ENCODE measurements around the gene ZNF24.
A peak's percentile ranks its signal among the peaks of the same experiment; 100 is the strongest.

ZNF24 gene

GRCh38 chr18:35374708-35375107, 30.5 kb upstream of the ZNF24 start:
- Mint-ChIP-seq H3K9me3 (no peaks in the 10 kb centered on the region), H3K4me1 (ENCODE audit: low read depth) (peaks cover 11% of the 10 kb centered on the region), H3K36me3 (ENCODE audit: low read depth) (no peaks in the 10 kb centered on the region), H3K4me3 (no peak overlapping the region), H3K27me3 (ENCODE audit: low read depth) (peaks cover 20% of the 10 kb centered on the region), H3K27ac (no peak overlapping the region)
- no peak for DNase-seq (ENCODE audit: low spot score)

- no peak for DNase-seq (ENCODE audit: low spot score)
- H3K4me1 Mint-ChIP-seq (ENCODE audit: low read depth), result peaks cover 8% of the 10 kb centered on the region
- H3K27me3 Mint-ChIP-seq (ENCODE audit: low read depth), result no peaks in the 10 kb centered on the region
- H3K4me3 Mint-ChIP-seq, result no peak overlapping the region
- no peak overlapping the region for H3K27ac Mint-ChIP-seq
- no peaks in the 10 kb centered on the region for H3K36me3 Mint-ChIP-seq (ENCODE audit: low read depth)
- H3K9me3 Mint-ChIP-seq, result no peaks in the 10 kb centered on the region
Observed at GRCh38 chr18:35371412-35372195, 27.4 kb upstream of the ZNF24 start.

- peaks cover 1% of the 10 kb centered on the region for H3K4me1 Mint-ChIP-seq (ENCODE audit: low read depth)
- no peak for DNase-seq (ENCODE audit: low spot score)
- H3K27me3 Mint-ChIP-seq (ENCODE audit: low read depth), result peaks cover 2% of the 10 kb centered on the region
- no peaks in the 10 kb centered on the region for H3K36me3 Mint-ChIP-seq (ENCODE audit: low read depth)
- no peaks in the 10 kb centered on the region for H3K9me3 Mint-ChIP-seq
- H3K27ac Mint-ChIP-seq, result no peak overlapping the region
- no peak overlapping the region for H3K4me3 Mint-ChIP-seq
Observed at GRCh38 chr18:35369126-35369525, 24.9 kb upstream of the ZNF24 start.

- Mint-ChIP-seq H3K4me1 (ENCODE audit: low read depth) (peaks cover 1% of the 10 kb centered on the region), H3K27ac (no peak overlapping the region), H3K27me3 (ENCODE audit: low read depth) (peaks cover 4% of the 10 kb centered on the region), H3K9me3 (no peaks in the 10 kb centered on the region), H3K36me3 (ENCODE audit: low read depth) (no peaks in the 10 kb centered on the region), H3K4me3 (no peak overlapping the region)
- no peak for DNase-seq (ENCODE audit: low spot score)
Observed at GRCh38 chr18:35368595-35368994, 24.4 kb upstream of the ZNF24 start.

GRCh38 chr18:35362531-35362930, 18.3 kb upstream of the ZNF24 start:
- no peak overlapping the region for H3K27ac Mint-ChIP-seq
- H3K4me3 Mint-ChIP-seq, result no peak overlapping the region
- H3K27me3 Mint-ChIP-seq (ENCODE audit: low read depth), result peaks cover 9% of the 10 kb centered on the region
- H3K4me1 Mint-ChIP-seq (ENCODE audit: low read depth), result no peaks in the 10 kb centered on the region
- no peak for DNase-seq (ENCODE audit: low spot score)
- H3K36me3 Mint-ChIP-seq (ENCODE audit: low read depth), result no peaks in the 10 kb centered on the region
- no peaks in the 10 kb centered on the region for H3K9me3 Mint-ChIP-seq

GRCh38 chr18:35361570-35362321, 17.5 kb upstream of the ZNF24 start:
- Mint-ChIP-seq H3K36me3 (ENCODE audit: low read depth) (no peaks in the 10 kb centered on the region), H3K27me3 (ENCODE audit: low read depth) (peaks cover 9% of the 10 kb centered on the region), H3K4me3 (no peak overlapping the region), H3K27ac (no peak overlapping the region), H3K4me1 (ENCODE audit: low read depth) (no peaks in the 10 kb centered on the region), H3K9me3 (no peaks in the 10 kb centered on the region)
- no peak for DNase-seq (ENCODE audit: low spot score)

GRCh38 chr18:35355140-35355618, 11.0 kb upstream of the ZNF24 start:
- Mint-ChIP-seq H3K27me3 (ENCODE audit: low read depth) (no peaks in the 10 kb centered on the region), H3K4me3 (no peak overlapping the region), H3K36me3 (ENCODE audit: low read depth) (peaks cover 3% of the 10 kb centered on the region), H3K9me3 (peaks cover 16% of the 10 kb centered on the region), H3K4me1 (ENCODE audit: low read depth) (peaks cover 2% of the 10 kb centered on the region), H3K27ac (no peak overlapping the region)
- DNase-seq (ENCODE audit: low spot score), result peak; percentile 44

- Mint-ChIP-seq H3K4me1 (ENCODE audit: low read depth) (peaks cover 2% of the 10 kb centered on the region), H3K27me3 (ENCODE audit: low read depth) (peaks cover 4% of the 10 kb centered on the region)
Observed at GRCh38 chr18:35352778-35353177, 8.6 kb upstream of the ZNF24 start.

GRCh38 chr18:35352283-35352682, 8.1 kb upstream of the ZNF24 start:
- Mint-ChIP-seq H3K9me3 (peaks cover 16% of the 10 kb centered on the region), H3K4me3 (no peak overlapping the region), H3K27ac (no peak overlapping the region), H3K36me3 (ENCODE audit: low read depth) (peaks cover 3% of the 10 kb centered on the region), H3K4me1 (ENCODE audit: low read depth) (peaks cover 2% of the 10 kb centered on the region), H3K27me3 (ENCODE audit: low read depth) (peaks cover 4% of the 10 kb centered on the region)
- no peak for DNase-seq (ENCODE audit: low spot score)

More at GRCh38 chr18:35352778-35353177, 8.6 kb upstream of the ZNF24 start:
- no peak overlapping the region for H3K4me3 Mint-ChIP-seq
- H3K27ac Mint-ChIP-seq, result no peak overlapping the region
- DNase-seq (ENCODE audit: low spot score), result no peak
- H3K36me3 Mint-ChIP-seq (ENCODE audit: low read depth), result peaks cover 3% of the 10 kb centered on the region
- H3K9me3 Mint-ChIP-seq, result peaks cover 16% of the 10 kb centered on the region

GRCh38 chr18:35348001-35348400, 3.8 kb upstream of the ZNF24 start:
- peaks cover 13% of the 10 kb centered on the region for H3K4me1 Mint-ChIP-seq (ENCODE audit: low read depth)
- peaks cover 13% of the 10 kb centered on the region for H3K9me3 Mint-ChIP-seq
- H3K36me3 Mint-ChIP-seq (ENCODE audit: low read depth), result peaks cover 6% of the 10 kb centered on the region
- no peak overlapping the region for H3K4me3 Mint-ChIP-seq
- no peak for DNase-seq (ENCODE audit: low spot score)
- peaks cover 4% of the 10 kb centered on the region for H3K27me3 Mint-ChIP-seq (ENCODE audit: low read depth)
- H3K27ac Mint-ChIP-seq, result no peak overlapping the region

GRCh38 chr18:35345950-35346349, 1.7 kb upstream of the ZNF24 start:
- H3K4me3 Mint-ChIP-seq, result no peak overlapping the region

GRCh38 chr18:35345460-35345921, 1.3 kb upstream of the ZNF24 start:
- H3K4me1 Mint-ChIP-seq (ENCODE audit: low read depth), result peaks cover 18% of the 10 kb centered on the region

More at GRCh38 chr18:35345950-35346349, 1.7 kb upstream of the ZNF24 start:
- H3K9me3 Mint-ChIP-seq, result no peaks in the 10 kb centered on the region
- no peak for DNase-seq (ENCODE audit: low spot score)
- no peak overlapping the region for H3K27ac Mint-ChIP-seq
- peaks cover 4% of the 10 kb centered on the region for H3K27me3 Mint-ChIP-seq (ENCODE audit: low read depth)
- H3K4me1 Mint-ChIP-seq (ENCODE audit: low read depth), result peaks cover 18% of the 10 kb centered on the region
- peaks cover 9% of the 10 kb centered on the region for H3K36me3 Mint-ChIP-seq (ENCODE audit: low read depth)

GRCh38 chr18:35344736-35345459, 678 bp upstream of the ZNF24 start:
- H3K4me1 Mint-ChIP-seq (ENCODE audit: low read depth), result peaks cover 19% of the 10 kb centered on the region

More at GRCh38 chr18:35345460-35345921, 1.3 kb upstream of the ZNF24 start:
- Mint-ChIP-seq H3K9me3 (no peaks in the 10 kb centered on the region), H3K27ac (no peak overlapping the region), H3K27me3 (ENCODE audit: low read depth) (peaks cover 4% of the 10 kb centered on the region), H3K4me3 (peak overlapping the region; percentile 99), H3K36me3 (ENCODE audit: low read depth) (peaks cover 12% of the 10 kb centered on the region)
- DNase-seq (ENCODE audit: low spot score), result no peak

More at GRCh38 chr18:35344736-35345459, 678 bp upstream of the ZNF24 start:
- Mint-ChIP-seq H3K9me3 (no peaks in the 10 kb centered on the region), H3K36me3 (ENCODE audit: low read depth) (peaks cover 18% of the 10 kb centered on the region), H3K27me3 (ENCODE audit: low read depth) (peaks cover 4% of the 10 kb centered on the region), H3K4me3 (peak overlapping the region; percentile 99), H3K27ac (peak overlapping the region; percentile 96)
- DNase-seq (ENCODE audit: low spot score), result no peak
